ENCODE measurements around the gene ANKRD29.
A peak's percentile ranks its signal among the peaks of the same experiment; 100 is the strongest.

The ANKRD29 gene

GRCh38 chr18:23650968-23651927 lies 11.5 kb downstream of the ANKRD29 start:
- peak; percentile 86 for DNase-seq (ENCODE audit: low read depth)
- no peak for TF ChIP-seq CTCF (IDR thresholded peaks at IDR 0.05; ENCODE audit: control insufficient read depth, insufficient read depth, low read depth, low read length, missing control alignments)
- H3K4me3 ChIP-seq (ENCODE audit: control insufficient read depth, low read depth, low read length): no peak overlapping the region

- no peak overlapping the region for H3K4me3 ChIP-seq (ENCODE audit: control insufficient read depth, low read depth, low read length)
- no peak for TF ChIP-seq CTCF (IDR thresholded peaks at IDR 0.05; ENCODE audit: control insufficient read depth, insufficient read depth, low read depth, low read length, missing control alignments)
- DNase-seq (ENCODE audit: low read depth): no peak
These were observed 13.6 kb downstream of the ANKRD29 start for GRCh38 chr18:23648940-23649607.

GRCh38 chr18:23648456-23648855 lies 14.3 kb downstream of the ANKRD29 start:
- no peak overlapping the region for H3K4me3 ChIP-seq (ENCODE audit: control insufficient read depth, low read depth, low read length)
- DNase-seq (ENCODE audit: low read depth): no peak
- no peak for TF ChIP-seq CTCF (IDR thresholded peaks at IDR 0.05; ENCODE audit: control insufficient read depth, insufficient read depth, low read depth, low read length, missing control alignments)

GRCh38 chr18:23646282-23646681 lies 16.4 kb downstream of the ANKRD29 start:
- no peak for TF ChIP-seq CTCF (IDR thresholded peaks at IDR 0.05; ENCODE audit: control insufficient read depth, insufficient read depth, low read depth, low read length, missing control alignments)
- no peak for DNase-seq (ENCODE audit: low read depth)
- H3K4me3 ChIP-seq (ENCODE audit: control insufficient read depth, low read depth, low read length): no peak overlapping the region

GRCh38 chr18:23645568-23646175 lies 17.0 kb downstream of the ANKRD29 start:
- no peak for TF ChIP-seq CTCF (IDR thresholded peaks at IDR 0.05; ENCODE audit: control insufficient read depth, insufficient read depth, low read depth, low read length, missing control alignments)
- no peak overlapping the region for H3K4me3 ChIP-seq (ENCODE audit: control insufficient read depth, low read depth, low read length)
- DNase-seq (ENCODE audit: low read depth): no peak

- TF ChIP-seq CTCF (IDR thresholded peaks at IDR 0.05; ENCODE audit: control insufficient read depth, insufficient read depth, low read depth, low read length, missing control alignments): no peak
- no peak for DNase-seq (ENCODE audit: low read depth)
- no peak overlapping the region for H3K4me3 ChIP-seq (ENCODE audit: control insufficient read depth, low read depth, low read length)
These were observed 18.8 kb downstream of the ANKRD29 start for GRCh38 chr18:23643815-23644490.

All from AG09309 (cell line).